Lung (tissue), 12 donors: ENCODE results near the gene MUC6. TPM values are rescaled to one million over a fixed set of nuclear protein-coding genes. Genes with fewer than 3 reads are reported as not detected.

ENCODE experiments used
- ATAC-seq: fragments of 200-7000 bp; cut with Tn5 transposase; one replicate; pipeline ENCODE4 v1.9.1; 2020; ENCODE audit warnings: moderate number of reproducible peaks; ENCODE audit not compliant: insufficient read depth, low FRiP score
- DNase-seq, 3 donors: peaks; one replicate each; pipeline ENCODE4 v3.0.0-alpha.2; 2013 to 2017
- H3K27ac ChIP-seq, 2 donors: one replicate each; pipeline ENCODE4 v1.5.1; 2013; ENCODE audit warnings: mild to moderate bottlenecking in 2 of 2, moderate library complexity in 2 of 2, control low read depth in 1 of 2, inconsistent platforms in 1 of 2, low read depth in 1 of 2, low read length in 1 of 2
- H3K27me3 ChIP-seq, 3 donors: one replicate each; pipeline ENCODE4 v1.5.1; 2013; ENCODE audit warnings: low read length in 2 of 3; ENCODE audit not compliant: control insufficient read depth in 3 of 3, insufficient read depth in 3 of 3
- H3K36me3 ChIP-seq, 4 donors: one replicate each; pipeline ENCODE4 v1.5.1; 2013; ENCODE audit warnings: low read length in 4 of 4, mild to moderate bottlenecking in 1 of 4, moderate library complexity in 1 of 4; ENCODE audit not compliant: control insufficient read depth in 4 of 4, insufficient read depth in 4 of 4
- H3K4me1 ChIP-seq, 5 donors: one replicate each; pipeline ENCODE4 v1.5.1; 2013; ENCODE audit warnings: low read length in 5 of 5, mild to moderate bottlenecking in 2 of 5, moderate library complexity in 1 of 5; ENCODE audit not compliant: control insufficient read depth in 5 of 5, insufficient read depth in 5 of 5
- H3K4me3 ChIP-seq: one replicate; pipeline ENCODE4 v1.5.1; 2013; ENCODE audit warnings: mild to moderate bottlenecking, control low read depth, moderate library complexity
- H3K9ac ChIP-seq, 2 donors: one replicate each; pipeline ENCODE4 v1.5.1; 2013; ENCODE audit warnings: low read length in 2 of 2, control low read depth in 1 of 2; ENCODE audit not compliant: insufficient read depth in 1 of 2
- H3K9me3 ChIP-seq, 4 donors: one replicate each; pipeline ENCODE4 v1.5.1; 2013; ENCODE audit warnings: low read length in 3 of 4, mild to moderate bottlenecking in 1 of 4, moderate library complexity in 1 of 4; ENCODE audit not compliant: control insufficient read depth in 4 of 4, insufficient read depth in 3 of 4
- CTCF ChIP-seq: IDR thresholded peaks from 2 replicates; pipeline ENCODE4 v1.5.1; 2012; ENCODE audit warnings: mild to moderate bottlenecking; ENCODE audit errors: control extremely low read depth, extremely low read depth
- WGBS, 2 donors: extraction: QIAGEN DNeasy Blood & Tissue Kit; methylation state at CpG; one replicate each; pipeline ENCODE4 v1.1.7; 2013; 5-methylcytosine and 5-hydroxymethylcytosine counted together
- polyA plus RNA-seq, 2 donors: library from polyadenylated mRNA; stranded (reverse); fragments of 200-250 nt; gene quantifications; one replicate each; pipeline ENCODE4 v1.2.1, GENCODE V29; 2013
- total RNA-seq, 2 donors: library from RNA; depleted of rRNA in 1 of 2; stranded (reverse); fragments of >200 nt in 1 of 2; gene quantifications; one replicate each; pipeline ENCODE4 v1.2.1, GENCODE V29; 2014 to 2021
- donor health status: control.
- donor health status: control.
- donor health status: Bipolar disorder and iron deficiency.
- donor health status: healthy.
- donor health status: DM: yes; HTN: yes; CAD: no.

The MUC6 gene
- total and polyA plus RNA-seq, 4 donors, result 0.01 to 0.92 (median 0.06) TPM; not detected in 1

- no peaks in the 10 kb centered on the region for H3K27me3 ChIP-seq
- DNase-seq (no peak), ATAC-seq (no peak)
- 67 to 77% methylated on average over 48 to 49 of the region's 49 CpGs for WGBS, 2 donors
- H3K36me3 ChIP-seq, result no peaks in the 10 kb centered on the region
- no peaks in the 10 kb centered on the region for H3K4me1 ChIP-seq
- TF ChIP-seq CTCF, result no peak
- no peak overlapping the region for H3K9ac ChIP-seq
- H3K27ac ChIP-seq, result no peak overlapping the region
- peaks cover 0 to 2% (median 0%) of the 10 kb centered on the region in 4 donors for H3K9me3 ChIP-seq
- H3K4me3 ChIP-seq, result no peak overlapping the region
Observed at GRCh38 chr11:1084561-1085439, 48.3 kb upstream of the MUC6 start.

- TF ChIP-seq CTCF, result no peak
- H3K4me3 ChIP-seq, result no peak overlapping the region
- no peaks in the 10 kb centered on the region for H3K4me1 ChIP-seq
- ATAC-seq (no peak), DNase-seq (no peak)
- no peak overlapping the region for H3K9ac ChIP-seq
- H3K27ac ChIP-seq, result no peak overlapping the region
- no peaks in the 10 kb centered on the region for H3K27me3 ChIP-seq
- WGBS, 2 donors, result 68 to 69% methylated on average over 33 to 34 of the region's 34 CpGs
- H3K36me3 ChIP-seq, result no peaks in the 10 kb centered on the region
- peaks cover 0 to 2% (median 0%) of the 10 kb centered on the region in 4 donors for H3K9me3 ChIP-seq
Observed at GRCh38 chr11:1083621-1084551, 47.4 kb upstream of the MUC6 start.

GRCh38 chr11:1082728-1083620 lies 46.5 kb upstream of the MUC6 start:
- H3K36me3 ChIP-seq, result no peaks in the 10 kb centered on the region
- no peaks in the 10 kb centered on the region for H3K27me3 ChIP-seq
- H3K27ac ChIP-seq, result no peak overlapping the region
- ATAC-seq (no peak), DNase-seq (no peak)
- H3K9ac ChIP-seq, result no peak overlapping the region
- 73 to 80% methylated on average over 31 to 33 of the region's 33 CpGs for WGBS, 2 donors
- H3K4me3 ChIP-seq, result no peak overlapping the region
- no peaks in the 10 kb centered on the region for H3K4me1 ChIP-seq
- TF ChIP-seq CTCF, result no peak
- peaks cover 0 to 2% (median 0%) of the 10 kb centered on the region in 4 donors for H3K9me3 ChIP-seq
